GM21447 (cell line): ENCODE data around the gene ASB8.

Experiments
- ATAC-seq: cut with Tn5 transposase; IDR thresholded peaks from one replicate; pipeline ENCODE4 v1.9.1; 2021; ENCODE audit not compliant: unreplicated experiment

ASB8 gene

DNA sequence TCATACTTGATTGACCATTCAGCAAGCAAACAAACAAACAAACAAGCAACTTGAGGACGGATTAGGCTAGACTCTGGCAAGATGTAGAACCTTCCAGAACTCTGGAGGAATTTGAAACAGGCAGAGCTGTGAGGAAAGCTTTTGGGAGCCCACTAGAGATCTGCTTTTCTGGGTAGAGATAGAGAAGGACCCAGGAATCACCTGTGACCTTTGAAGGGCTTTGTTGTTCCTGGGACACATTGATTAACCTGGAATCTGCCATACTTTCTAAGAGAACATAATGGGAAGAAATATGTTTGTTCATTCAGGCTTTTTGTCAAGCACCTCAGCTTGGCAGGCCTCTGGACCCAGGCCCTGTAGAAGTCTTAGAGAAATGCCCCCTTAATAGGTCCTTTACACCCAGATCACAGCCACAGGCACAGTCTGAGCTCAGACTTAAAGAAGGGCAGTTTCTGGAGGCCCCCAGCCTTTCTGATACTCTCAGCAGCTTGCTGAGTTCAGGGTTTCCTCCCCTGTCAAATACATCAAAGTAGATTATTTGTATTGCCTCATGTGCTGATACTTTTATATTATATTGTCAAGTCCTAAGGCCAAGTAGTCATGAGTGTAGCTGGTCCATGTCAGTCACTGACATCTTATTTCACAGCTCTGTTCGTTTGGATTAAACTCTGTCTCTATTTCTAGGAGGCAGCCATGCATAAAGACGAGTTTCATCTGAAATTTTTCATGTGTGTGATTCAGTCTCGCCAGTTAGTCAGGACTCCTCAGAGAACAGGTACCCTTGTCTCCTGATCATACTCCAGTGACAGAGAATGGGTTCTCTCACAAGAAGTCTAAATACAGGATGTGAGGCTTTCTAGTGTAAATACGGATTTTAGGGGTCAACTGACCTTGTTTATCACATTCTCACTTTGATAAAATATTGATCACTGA, 50.4 kb downstream of the ASB8 start:
- no peak for ATAC-seq

- peak; percentile 66 for ATAC-seq
These were observed 51.2 kb downstream of the ASB8 start, which contains the start of gene SENP1 for GRCh38 chr12:48105867-48106680. Gene SENP1 (minus strand): TSS chr12:48106079. CDS start chr12:48101472, 4,607 bp downstream.

GRCh38 chr12:48105321-48105866, 51.9 kb downstream of the ASB8 start:
- ATAC-seq = peak; percentile 30

- ATAC-seq = no peak
These were observed 52.8 kb downstream of the ASB8 start for GRCh38 chr12:48104531-48104930.
